Measurements from ENCODE around the gene ATP2C2. TPM values are rescaled to one million over a fixed set of nuclear protein-coding genes. Genes with fewer than 3 reads are reported as not detected.

Gene ATP2C2
- total and polyA plus RNA-seq, 2 of the 8 experiments (the other 6 are each of a cell fraction or from before 2014, with no cell fraction given) = 1.2 to 2.8 TPM

GRCh38 chr16:84370723-84371552 lies 2.6 kb downstream of the ATP2C2 start:
- POLR2A ChIA-PET (ENCODE audit: partially characterized antibody) = no interaction called here
- peak overlapping the region in 1 of 2 experiments; percentile 95; a peak in 2 of 4 replicates for H3K4me2 ChIP-seq (ENCODE audit: insufficient read depth in 1 of 2, low read depth in 2 of 2, low read length in 2 of 2)
- DNase-seq (ENCODE audit: low read depth in 1 of 2, low spot score in 2 of 2) (no peak), FAIRE-seq (no peak)
- peak overlapping the region; percentile 5; the same call in 1 of the 2 replicates for H2BK5ac ChIP-seq (ENCODE audit: low read depth, low read length)
- no peak overlapping the region for H2BK12ac ChIP-seq (ENCODE audit: low read depth, low read length)
- no peak overlapping the region for H3K4me3 ChIP-seq (ENCODE audit: extremely low read depth in 1 of 4, insufficient read depth in 2 of 4, low read depth in 3 of 4, low read length in 4 of 4)
- peaks cover 11% of the 10 kb centered on the region; the same call in 1 of the 2 replicates for H3K23me2 ChIP-seq (ENCODE audit: low read depth, low read length)
- no peaks in the 10 kb centered on the region for H3K79me1 ChIP-seq (ENCODE audit: low read depth, low read length)
- H4K91ac ChIP-seq (replicated peaks; ENCODE audit: insufficient read length, low read length) = no peak overlapping the region
- no peaks in the 10 kb centered on the region for H3K36me3 ChIP-seq (ENCODE audit: control insufficient read depth in 2 of 4, insufficient read depth in 4 of 4, low read length in 3 of 4)
- no peaks in the 10 kb centered on the region for H4K20me1 ChIP-seq (replicated peaks in 1 of 2; ENCODE audit: control insufficient read depth in 1 of 2, insufficient read depth in 2 of 2, low read length in 2 of 2)
- no peaks in the 10 kb centered on the region for H3K79me2 ChIP-seq (ENCODE audit: control insufficient read depth in 1 of 2, insufficient read depth in 2 of 2, low read length in 2 of 2)
- H3K56ac ChIP-seq (replicated peaks; ENCODE audit: insufficient read length, low read depth, low read length) = no peak overlapping the region
- H3K27ac ChIP-seq (ENCODE audit: low read depth, low read length) = no peak overlapping the region
- no peak overlapping the region for H2BK120ac ChIP-seq (replicated peaks; ENCODE audit: low read depth, low read length)
- H2BK15ac ChIP-seq (ENCODE audit: low read length) = 0 out of 2 replicates have a peak overlapping the region, but pooled peaks have one; percentile 55
- no peak overlapping the region for H3K4ac ChIP-seq (replicated peaks; ENCODE audit: insufficient read length, low read depth, low read length)
- H3K9me3 ChIP-seq (ENCODE audit: insufficient read depth in 2 of 2, low read depth in 1 of 2, low read length in 1 of 2) = no peaks in the 10 kb centered on the region
- no peak overlapping the region for H2AFZ ChIP-seq (ENCODE audit: low read length)
- 70% methylated on average over 8 of the region's 8 CpGs; no CpG with 5 or more reads in 1 of the 2 experiments for WGBS, 2 experiments (ENCODE audit: extremely low coverage in 1 of 2, insufficient coverage in 1 of 2, insufficient read length in 1 of 2, insufficient replicate concordance in 2 of 2, low coverage in 1 of 2, low lambda C conversion rate in 2 of 2, missing lambda C conversion rate in 1 of 2)
- no peak overlapping the region for H2AK5ac ChIP-seq (ENCODE audit: low read depth, low read length)
- H3K4me1 ChIP-seq (replicated peaks in 1 of 4; ENCODE audit: control insufficient read depth in 3 of 4, insufficient read depth in 4 of 4, low read length in 3 of 4) = peaks cover 0 to 18% (median 11%) of the 10 kb centered on the region in 4 experiments; a peak in 6 of 7 replicates
- no peak overlapping the region for H3K18ac ChIP-seq (ENCODE audit: extremely low read depth, low read length)
- H4K5ac ChIP-seq (ENCODE audit: insufficient read length, low read depth, low read length) = no peak overlapping the region
- no peak for TF ChIP-seq ATF2 (IDR thresholded peaks at IDR 0.05; ENCODE audit: low read length)
- TF ChIP-seq CHD1 (IDR thresholded peaks at IDR 0.05; ENCODE audit: low read depth, low read length) = no peak
- TF ChIP-seq TCF12 (IDR thresholded peaks at IDR 0.05; ENCODE audit: low read depth, low read length) = no peak
- TF ChIP-seq GTF2F1 (IDR thresholded peaks at IDR 0.05; ENCODE audit: borderline replicate concordance, low read depth, low read length) = no peak
- no peak for TF ChIP-seq CTBP2 (IDR thresholded peaks at IDR 0.05; ENCODE audit: borderline replicate concordance, insufficient read depth, insufficient read length, low read length)
- no peak for TF ChIP-seq RAD21 (IDR thresholded peaks at IDR 0.05 in 1 of 2, conservative IDR thresholded peaks at IDR 0.05 in 1 of 2; ENCODE audit: low read depth in 2 of 2, low read length in 2 of 2)
- H3K14ac ChIP-seq (ENCODE audit: insufficient read length) = no peak overlapping the region
- CTCF ChIA-PET (ENCODE audit: partially characterized antibody) = interaction anchor here (0.7 to 1.6 kb wide), 8 partner anchors 9 to 113 kb away, joined by 3 to 6 read pairs (median 4); no protein-coding TSS in a partner anchor
- no peak overlapping the region for H4K8ac ChIP-seq (ENCODE audit: extremely low read depth, insufficient read depth, low read length)
- H3K27me3 ChIP-seq (replicated peaks in 1 of 4; ENCODE audit: control insufficient read depth in 3 of 4, extremely low read depth in 1 of 4, insufficient read depth in 3 of 4, low read length in 3 of 4) = peaks cover 0 to 18% (median 15%) of the 10 kb centered on the region in 4 experiments; a peak in 6 of 7 replicates
- no peak overlapping the region for H3K9ac ChIP-seq (replicated peaks in 1 of 4; ENCODE audit: extremely low read depth in 1 of 4, low read depth in 3 of 4, low read length in 3 of 4)
- no peak overlapping the region for H3K23ac ChIP-seq (ENCODE audit: insufficient read length)
- no peak overlapping the region for H2BK20ac ChIP-seq (ENCODE audit: low read length)

Data from H1 (cell line).